ENCODE data around the gene DNAJB12.

DNA sequence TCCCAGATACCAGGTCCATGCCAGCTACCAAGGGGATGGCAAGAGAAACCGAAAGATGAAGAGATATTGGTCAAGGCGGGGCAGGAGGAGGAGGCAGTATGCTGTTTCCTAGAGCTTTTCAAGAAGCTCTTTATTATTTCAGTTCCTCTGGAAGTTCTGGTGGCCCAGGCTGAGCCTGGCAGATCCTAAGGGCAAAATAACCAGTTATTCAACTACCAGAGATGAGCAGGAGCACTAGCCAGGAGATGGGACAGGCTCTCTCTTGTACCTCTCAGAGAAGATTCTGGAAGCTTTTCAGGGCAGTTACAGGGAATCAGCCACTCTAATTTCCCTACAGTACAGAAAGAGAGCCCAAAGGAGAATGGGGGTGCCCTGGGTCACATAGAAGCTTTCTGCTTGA, 5.3 kb downstream of the DNAJB12 start:
- TF ChIP-seq POLR2A (IDR thresholded peaks at IDR 0.05): no peak
- TF ChIP-seq POLR2AphosphoS5 (IDR thresholded peaks at IDR 0.05): no peak
